ENCODE measurements around the gene TUBA4B.
A peak's percentile ranks its signal among the peaks of the same experiment; 100 is the strongest.

Gene TUBA4B

DNA sequence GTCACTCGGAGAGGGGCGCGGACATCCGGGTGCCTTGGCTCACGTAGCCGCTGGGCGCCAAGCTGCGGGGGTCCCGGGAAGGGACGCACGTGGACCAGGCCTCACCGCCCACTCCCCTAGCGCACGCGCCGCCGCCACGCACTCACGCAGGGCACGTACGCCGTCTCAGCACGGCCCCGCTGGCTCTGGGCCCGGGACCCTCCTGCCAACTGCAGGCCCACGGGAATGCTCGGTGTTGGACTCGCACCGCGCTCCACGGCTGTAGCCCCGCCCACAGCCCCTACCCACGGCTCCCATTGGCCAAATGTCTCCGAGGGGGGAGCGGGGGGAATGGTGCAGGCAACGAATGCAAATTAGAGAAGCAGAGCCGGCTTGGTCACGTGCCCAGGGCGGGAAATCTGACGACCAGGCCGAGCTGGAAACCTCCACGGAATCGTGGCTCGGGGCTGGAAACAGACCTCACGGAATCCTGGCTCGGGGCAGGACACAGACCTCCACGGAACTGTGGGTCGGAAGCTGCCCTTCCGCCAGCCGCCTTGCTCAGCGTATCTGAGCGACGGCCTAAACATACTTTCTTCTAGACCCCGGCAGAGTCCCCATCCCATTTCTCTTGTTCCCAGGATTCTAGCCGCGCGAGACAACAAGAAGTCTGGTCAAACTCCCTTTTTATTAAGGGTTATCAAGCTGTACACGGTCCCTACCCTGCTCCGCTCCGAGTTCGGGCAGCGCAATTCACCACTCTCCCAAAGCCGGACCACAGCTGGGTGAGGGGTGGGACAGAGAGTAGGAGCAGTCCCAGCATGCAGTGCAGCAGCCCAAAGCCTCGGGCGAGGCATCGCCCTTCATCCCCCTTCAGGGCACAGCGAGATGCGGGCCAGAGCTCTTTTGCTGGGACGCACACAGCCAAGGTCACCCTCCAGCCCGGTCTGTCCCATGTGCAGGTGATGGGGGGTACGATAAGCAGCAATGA, 34.0 kb upstream of the TUBA4B start, which contains the start of gene ABCB6:
Gene ABCB6 (minus strand): TSS at position 227 of the 970 bp plus-strand sequence. CDS start 285 bp downstream, outside the sequence.
- DNase-seq, result peak; percentile 97

DNA sequence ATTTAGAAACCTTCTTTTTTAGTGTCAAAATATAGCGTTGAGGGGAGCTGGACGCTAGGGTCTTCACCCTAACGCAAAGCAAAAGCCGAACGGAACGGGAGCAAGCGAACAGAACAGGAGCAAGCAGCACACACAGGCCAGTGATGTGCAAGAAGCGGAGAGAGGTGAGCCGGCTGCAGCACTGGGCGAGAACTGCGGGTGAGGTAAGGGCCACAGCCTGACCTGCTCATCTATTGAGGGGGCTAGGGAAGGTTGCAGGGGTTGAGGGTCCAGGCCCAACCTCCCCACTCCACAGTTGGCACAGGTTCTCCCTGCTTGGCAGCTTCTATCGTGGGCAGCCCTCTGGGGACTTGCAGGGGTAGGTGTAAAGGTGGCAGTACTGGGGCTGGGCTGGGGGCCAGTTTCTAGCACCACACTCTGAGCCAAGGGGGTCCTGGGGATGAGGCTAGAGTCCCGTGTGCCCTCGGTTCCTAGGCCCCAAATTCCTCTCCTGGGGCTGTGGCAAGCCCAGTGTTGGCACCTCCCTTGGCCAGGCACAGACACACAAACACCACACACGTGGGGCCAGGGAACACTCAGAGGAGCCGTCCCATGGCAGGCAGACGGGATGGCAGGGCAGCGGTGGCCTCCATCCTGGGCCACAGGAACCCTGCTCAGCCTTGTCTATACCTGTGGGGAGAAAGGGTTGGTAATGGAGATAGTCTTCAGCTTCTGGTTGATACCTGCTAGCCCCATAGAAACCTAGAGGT, 33.1 kb upstream of the TUBA4B start:
- no peak for DNase-seq

DNA sequence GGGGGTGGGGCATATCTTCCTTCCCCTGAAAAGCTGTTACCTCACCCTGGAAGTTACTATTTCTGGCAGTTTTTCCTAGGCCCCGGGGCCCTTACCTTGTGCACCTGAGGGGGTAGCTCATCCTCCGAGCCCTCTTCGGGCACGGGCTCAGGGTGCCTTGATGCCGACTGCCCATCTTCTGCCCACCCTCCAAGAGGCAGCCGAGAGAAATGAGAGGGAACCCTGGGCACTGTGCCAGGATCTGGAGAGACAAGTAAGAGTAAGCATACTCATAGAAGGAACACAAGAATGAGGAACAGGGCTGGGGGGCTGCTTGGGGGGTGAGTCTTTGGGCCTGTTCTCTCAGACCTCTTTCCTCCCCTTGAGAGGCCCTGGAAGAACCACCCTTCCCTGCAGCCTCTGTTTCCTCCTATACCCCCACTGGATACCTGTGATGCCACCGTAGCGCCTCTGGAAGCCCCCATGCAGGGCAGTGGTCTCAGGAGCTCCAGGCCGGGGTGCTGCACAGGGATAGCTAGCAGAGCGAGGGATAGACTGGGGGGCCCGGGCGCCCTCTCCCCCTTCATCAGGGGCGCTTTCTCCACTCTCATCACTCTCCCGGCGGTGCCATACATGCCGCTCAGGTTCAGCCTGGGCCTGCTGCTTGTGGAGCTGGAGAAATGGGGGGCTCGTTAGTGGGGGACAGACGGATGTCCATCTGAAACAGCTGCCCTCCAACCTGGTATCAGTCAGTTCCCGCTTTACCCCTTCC, 32.2 kb upstream of the TUBA4B start:
- no peak for DNase-seq

DNA sequence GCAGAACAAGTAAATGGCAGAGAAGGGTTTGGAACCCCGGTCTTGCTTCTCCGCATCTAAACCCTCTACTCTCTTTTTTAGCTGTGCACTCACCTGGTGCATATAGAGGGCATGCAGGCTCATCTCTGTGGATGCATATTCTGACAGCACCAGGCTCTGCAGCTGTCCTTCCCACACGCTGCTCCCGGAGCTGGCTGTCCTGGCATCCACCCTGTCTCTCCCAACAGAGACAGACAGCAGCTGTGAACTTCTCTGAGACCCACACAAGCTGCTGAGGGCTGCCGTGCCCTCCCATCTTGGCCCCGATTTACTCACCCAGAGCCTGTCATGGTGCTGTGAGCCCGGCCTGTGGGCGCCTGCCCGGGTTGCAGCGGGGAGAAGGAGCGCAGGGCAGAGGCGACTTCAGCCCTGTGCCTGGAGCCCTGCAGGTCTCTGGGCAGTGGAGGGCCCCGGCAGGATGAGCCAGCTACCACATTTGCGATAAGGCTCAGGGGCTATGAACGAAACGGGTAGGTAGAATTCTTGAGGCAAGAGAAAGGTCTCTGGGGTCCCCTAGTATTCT, 31.0 kb upstream of the TUBA4B start:
- no peak for DNase-seq

DNA sequence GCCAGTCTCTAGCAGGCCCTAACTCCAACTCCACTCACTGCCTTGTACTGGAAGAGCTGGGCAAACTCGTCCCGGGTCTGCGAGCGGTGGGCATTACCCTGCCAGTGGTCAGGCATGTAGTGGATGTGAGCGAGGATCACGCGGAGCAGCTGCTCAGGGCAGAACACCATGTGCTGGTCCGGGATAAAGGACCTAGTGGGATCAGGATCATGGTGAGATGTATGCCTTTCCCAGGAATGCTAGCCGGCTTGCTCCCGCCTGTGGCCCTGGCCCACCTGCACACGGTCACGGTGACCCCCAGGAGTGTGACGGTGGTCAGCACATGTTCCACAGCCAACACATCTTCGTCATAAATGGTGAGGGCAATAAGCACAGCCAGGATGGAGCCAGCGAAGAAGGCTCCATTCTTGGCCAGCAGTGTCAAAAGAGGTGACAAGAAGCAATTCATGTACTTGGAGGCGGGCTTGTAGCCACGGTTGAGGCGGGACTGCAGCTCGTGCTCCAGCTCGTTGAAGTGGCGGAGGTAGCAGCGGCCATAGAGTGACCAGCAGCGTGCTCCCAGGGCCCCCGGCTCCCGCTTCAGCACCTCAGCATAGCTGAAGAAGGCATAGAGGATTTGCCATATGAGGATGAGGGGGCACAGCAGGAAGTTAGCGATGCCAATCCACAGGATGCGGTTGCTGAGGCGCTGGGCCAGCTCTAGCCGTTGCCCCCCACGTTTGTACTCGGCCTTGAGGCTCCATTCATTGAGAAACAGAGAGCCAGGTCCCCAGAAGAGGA, 29.0 kb upstream of the TUBA4B start:
- no peak for DNase-seq

DNA sequence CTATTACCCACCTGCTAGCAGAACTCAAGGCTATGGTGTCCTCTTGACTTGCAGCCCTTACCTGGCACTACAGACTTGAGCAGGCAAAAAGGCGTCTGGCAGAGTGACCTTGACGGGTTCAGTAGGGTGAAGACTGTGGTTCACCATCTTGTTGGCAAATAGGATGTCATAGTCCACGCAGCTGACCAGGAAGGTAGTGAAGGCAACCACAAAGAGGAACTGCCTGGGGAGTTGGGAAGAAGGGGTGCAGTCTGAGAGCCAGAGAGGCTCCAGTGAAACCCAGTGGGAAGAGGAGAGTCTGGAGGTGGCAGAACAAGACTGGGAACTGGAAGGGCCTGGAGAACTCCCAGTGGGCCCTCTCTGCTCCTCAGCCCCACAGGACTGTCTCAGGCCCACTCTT, 27.7 kb upstream of the TUBA4B start:
- DNase-seq, result no peak

DNA sequence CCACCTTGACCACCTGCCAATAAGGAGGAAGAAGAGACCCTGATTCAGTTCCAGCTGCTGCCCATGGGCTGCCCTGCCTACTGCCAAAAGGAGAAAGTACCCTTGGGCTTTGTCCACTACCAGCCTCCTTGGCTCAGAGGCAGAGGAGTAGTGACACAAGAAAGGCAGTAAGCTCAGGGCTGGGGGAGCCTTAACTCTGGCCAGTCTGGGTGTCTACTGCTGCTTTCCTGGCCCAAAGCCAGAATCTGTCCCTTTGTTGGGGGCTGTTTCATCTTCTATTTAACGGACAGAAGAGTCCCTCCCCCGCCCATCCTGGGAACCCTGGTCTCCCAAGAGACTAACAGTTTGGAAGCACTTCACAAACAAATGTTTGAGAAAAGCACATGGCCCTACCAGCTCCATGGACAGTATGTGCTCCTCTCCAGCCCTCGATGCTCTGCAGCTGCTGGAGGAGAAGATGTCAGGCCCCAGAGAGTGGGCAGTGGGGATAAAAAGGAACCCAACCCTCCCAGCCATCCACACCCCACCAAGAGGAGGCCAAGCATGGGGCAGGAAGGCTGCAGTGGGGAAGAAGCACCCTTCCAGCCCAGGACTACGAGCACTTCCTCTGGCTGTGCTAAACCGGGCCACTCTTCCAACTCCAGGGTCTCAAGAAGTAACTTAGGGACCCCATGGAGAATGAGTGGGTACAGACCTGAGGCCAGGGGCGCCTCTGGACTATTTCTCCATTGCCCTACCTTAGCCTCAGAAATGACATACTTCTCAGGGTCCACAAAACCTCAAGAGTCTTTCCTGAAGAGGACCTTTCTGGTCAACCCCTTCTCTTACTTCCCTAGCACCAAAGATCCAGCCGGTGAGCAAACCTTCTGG, 24.8 kb upstream of the TUBA4B start:
- peak; percentile 22 for DNase-seq

DNA sequence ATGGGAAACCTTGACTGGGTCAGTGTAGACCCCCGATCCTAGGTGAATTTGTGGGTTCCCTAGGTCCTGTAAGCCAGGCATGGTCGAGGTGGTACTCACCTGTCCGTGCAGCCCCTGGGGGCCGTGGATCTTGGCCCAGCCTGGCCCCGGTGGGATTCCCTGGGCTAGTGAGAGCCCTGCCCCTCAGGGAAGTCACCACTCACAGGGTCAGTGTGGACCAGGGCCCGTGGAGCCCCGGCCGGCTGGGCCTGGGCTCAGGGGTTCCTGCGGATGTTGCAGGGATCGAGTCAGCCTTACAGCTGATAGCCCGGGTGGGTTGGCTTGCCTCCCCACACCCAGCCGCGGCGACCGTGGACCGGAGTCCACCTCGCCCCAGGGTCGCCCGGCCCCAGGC, 24.1 kb upstream of the TUBA4B start:
- DNase-seq, result no peak

DNA sequence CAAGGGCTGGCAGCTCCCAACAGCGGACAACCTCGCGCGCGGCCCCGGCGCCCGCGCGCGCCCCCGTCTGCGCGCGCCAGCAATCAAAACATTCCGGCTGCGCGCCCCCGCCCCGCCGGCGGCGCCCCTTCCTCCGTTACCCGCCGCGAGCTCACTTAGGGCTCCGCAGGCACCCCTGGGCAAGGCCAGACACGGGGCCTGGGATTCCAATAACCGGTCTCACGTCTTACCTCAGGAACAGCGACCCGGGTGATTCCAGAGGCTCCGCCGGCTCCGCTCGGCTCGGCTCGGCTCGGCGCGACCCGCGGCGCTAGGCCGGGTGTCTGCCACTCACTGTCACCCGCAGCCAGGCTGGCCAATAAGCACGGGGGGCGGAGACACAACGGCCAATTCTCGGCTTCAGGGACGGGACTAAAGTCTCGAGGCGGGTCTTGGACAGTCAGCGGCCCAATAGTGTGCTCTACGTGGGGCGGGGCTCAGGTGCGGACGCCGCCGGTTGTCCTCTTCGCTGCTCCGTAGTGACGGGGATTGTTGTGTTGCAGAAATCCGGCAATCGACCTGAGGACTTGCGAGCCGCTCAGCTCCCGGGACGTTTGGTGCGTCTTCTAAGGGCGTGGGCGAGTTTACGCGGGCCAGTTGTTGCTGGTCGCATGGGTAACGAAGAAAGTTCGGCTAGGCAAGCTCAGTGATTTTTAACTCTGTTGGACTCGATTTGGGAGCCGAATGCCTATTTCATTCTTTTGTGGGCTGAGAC, 23.6 kb upstream of the TUBA4B start, which contains the start of the genes ANKZF1 and ATG9A:
Gene ANKZF1 (plus strand): TSS at position 502 of the 754 bp plus-strand sequence. CDS start 452 bp downstream, outside the sequence.
Gene ATG9A (minus strand): TSS at position 332 of the 754 bp plus-strand sequence. CDS start 1,612 bp downstream, outside the sequence.
- peak; percentile 99 for DNase-seq

DNA sequence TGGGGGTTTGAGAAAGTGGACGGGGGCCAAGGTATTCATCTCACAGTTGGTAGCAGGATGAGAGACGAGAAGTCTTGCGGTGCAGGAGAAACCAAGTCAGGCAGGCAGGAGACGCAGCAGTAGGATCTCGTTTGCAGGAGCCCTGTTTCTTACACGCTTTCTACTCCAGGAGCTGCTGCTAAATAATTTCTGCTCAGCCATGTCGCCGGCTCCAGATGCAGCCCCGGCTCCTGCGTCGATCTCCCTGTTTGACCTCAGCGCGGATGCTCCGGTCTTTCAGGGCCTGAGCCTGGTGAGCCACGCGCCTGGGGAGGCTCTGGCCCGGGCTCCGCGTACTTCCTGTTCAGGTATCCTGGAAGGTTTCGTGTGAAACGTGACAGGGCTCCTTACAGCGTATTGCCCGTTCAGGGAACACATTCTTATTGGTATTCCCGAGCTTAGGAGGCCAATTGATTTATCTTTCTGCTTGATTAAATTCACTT, 22.9 kb upstream of the TUBA4B start:
- DNase-seq, result peak; percentile 80

DNA sequence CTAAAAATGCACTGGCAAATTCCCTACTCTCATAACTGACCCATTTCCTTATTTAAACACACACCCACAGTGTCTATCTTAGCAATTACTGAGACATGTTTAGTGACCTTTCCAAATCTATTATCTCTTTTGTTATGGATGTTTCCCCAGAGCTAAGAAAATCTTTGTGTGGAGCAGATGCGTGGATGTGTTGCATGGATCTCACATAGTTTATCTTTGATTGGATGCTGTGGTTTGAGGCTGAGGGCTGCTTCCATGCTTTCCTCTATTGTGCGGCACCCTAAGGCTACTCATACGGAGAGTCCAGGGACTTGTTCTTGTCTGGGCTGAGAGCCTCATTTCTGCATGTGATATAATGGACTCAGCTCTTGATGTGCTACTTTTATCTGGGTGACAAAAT, 18.7 kb upstream of the TUBA4B start:
- no peak for DNase-seq

DNA sequence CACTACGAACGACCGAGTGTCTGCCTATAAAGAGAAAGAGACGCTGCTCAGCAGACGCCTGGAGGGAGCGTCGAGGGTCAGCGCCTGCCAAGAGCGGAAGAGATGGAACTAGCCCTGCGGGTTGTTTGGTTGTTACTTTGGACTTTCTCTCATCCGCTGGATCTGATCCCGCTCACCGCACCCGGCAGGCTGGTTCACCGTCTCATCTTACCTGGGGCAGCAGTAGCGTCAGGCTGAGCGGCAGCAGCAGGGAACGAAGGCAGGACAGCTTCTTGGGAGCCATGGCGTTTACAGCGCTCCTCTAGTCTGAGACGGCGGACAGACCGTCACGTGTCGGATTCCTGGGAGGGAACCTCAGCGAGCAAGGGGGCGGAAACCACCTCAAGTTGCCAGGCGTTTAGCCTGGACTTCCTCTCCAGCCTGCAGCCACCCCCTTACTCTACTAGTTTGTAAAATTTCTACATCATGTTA, 9.7 kb upstream of the TUBA4B start:
- DNase-seq, result no peak

DNA sequence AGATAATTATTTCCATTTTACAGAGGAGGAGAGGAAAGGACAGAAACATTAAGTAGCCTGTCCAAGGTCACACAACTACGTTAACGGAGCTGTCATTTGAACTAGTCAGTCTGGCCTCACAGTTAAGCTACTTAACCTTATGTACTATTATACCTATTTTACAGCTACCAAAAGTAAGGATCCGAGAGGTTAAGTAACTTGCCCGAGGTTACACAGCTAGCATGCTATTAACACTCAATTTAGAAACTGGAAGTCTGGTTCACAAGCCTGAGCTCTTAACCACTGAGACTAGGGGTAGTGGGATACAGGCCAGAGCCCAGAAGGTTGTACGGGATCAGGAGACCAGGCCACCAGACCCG, 8.3 kb upstream of the TUBA4B start:
- no peak for DNase-seq

DNA sequence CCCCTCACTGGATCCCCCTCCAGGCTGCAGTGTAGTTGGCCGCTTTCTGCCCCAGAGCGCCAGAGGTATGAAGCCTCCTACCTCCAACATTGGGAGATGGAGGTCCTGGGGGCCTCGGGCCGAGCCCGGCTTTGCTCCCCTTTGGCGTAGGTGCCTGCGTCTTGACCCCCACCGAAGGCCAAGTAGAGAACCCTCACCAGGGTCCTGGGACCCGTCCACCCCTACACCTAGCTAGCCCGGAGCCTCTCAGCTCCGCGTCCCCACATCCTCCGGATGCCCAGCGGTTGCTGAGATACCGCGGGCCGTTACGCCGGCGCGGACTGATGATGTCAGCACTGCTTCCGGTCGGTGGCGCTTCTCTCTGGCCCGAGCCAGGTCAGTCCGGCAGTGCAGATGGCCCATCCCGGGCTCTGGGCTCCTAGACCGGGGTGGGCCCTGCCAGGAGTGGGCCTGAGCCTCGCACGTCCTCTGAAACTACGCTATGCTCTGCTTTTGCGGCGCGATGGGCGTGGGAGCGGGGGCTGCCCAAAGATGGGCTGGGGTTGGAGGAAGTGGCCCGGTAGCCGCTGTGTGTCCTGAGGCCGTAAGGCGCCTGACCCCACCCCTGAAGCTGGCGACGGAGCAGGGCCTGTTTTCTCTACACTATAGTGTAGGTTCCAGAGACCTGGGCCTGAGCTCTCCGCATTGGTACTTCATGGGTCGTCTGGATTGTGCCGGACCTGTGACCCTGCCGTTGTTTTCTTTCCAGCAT, 7.7 kb upstream of the TUBA4B start, which contains the start of the genes GLB1L and STK16:
Gene GLB1L (minus strand): TSS at position 297 of the 751 bp plus-strand sequence. CDS start 1,871 bp downstream, outside the sequence.
Gene STK16 (plus strand): TSS at position 332 of the 751 bp plus-strand sequence. CDS start 521 bp downstream, outside the sequence.
- DNase-seq, result peak; percentile 94

DNA sequence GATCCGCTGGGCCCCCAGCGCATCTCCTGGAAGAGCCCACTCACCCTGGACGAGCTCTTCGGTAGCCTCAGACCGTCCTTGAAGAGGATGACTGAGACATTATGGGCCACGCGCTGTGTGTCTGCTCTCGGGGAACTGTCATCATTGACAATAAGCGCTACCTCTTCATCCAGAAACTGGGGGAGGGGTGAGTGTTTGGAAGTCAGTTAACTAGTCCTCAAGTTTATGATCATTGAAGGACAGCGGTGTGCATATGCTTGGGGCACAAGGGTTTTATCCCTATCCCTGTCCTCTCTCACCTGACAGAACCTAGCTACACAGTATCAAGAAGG, 7.2 kb upstream of the TUBA4B start:
- DNase-seq, result peak; percentile 48

DNA sequence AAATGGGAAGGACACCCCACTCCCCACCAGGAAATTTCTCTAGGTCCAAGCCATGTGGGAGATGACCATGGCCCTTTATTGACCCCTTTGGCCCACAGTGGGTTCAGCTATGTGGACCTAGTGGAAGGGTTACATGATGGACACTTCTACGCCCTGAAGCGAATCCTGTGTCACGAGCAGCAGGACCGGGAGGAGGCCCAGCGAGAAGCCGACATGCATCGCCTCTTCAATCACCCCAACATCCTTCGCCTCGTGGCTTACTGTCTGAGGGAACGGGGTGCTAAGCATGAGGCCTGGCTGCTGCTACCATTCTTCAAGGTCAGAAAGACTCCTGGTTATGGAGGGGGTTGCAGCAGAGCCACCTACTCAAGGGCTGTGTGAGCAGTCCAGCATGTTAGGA, 6.5 kb upstream of the TUBA4B start:
- no peak for DNase-seq

DNA sequence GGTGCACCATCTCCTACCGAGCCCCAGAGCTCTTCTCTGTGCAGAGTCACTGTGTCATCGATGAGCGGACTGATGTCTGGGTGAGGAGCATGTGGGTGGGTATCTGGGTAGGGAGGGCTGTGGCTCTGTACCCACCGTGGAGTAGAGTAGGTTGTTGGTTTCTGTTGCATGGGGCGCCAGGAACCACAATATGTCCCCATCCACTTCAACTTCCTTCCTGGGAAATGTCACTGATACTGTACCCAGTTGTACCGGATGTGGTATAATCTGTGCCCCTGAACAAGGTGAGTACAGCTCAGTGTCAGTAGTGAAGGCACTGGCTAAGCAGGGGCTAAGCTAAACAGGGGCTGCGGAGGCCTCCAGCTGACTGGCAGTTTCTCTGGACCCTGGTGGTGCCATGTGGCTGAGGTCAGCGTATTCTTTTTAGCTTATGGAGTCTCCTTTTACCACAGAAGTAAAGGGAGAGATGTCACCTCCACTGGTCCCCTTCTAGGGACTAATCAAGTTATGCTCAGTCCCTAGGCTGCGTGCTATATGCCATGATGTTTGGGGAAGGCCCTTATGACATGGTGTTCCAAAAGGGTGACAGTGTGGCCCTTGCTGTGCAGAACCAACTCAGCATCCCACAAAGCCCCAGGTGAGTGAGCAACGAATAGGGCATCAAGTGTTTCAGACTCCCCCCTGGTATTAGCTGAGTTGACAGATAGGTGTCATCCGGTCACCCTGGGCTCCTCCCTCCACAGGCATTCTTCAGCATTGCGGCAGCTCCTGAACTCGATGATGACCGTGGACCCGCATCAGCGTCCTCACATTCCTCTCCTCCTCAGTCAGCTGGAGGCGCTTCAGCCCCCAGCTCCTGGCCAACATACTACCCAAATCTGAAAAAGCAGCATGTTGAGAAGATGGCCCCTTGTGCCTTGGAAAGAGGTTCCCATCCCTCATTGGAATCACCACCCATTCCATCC, 5.1 kb upstream of the TUBA4B start:
- DNase-seq, result peak; percentile 24

DNA sequence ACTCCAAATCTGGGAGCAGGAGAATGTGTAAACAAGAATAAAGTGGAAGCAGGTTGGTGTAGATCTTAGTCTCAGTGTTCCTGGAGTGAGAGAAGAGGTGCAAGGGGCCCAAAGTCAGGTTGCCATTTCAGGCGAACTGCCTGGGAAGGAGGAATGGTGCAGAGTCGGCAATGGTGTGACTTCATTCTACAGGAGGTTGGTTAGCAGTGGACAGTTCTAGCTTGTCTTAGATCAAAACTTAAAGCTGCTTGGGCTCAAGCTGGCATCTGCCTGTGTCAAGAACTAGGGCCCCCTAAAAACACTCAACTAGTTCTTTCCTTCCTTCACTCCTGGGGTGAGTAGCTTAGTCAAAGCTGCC, 4.2 kb upstream of the TUBA4B start:
- DNase-seq, result no peak

Measured in DMS53 (cell line).